ENCODE measurements around the gene ISOC1.

Gene ISOC1

GRCh38 chr5:129125819-129126218 is 31.3 kb downstream of the ISOC1 start:
- DNase-seq (ENCODE audit: low spot score) = no peak

- no peak for DNase-seq (ENCODE audit: low spot score)
Measured at GRCh38 chr5:129133553-129133952, 39.0 kb downstream of the ISOC1 start.

- DNase-seq (ENCODE audit: low spot score) = peak; percentile 7
Measured at GRCh38 chr5:129135633-129136032, 41.1 kb downstream of the ISOC1 start.

GRCh38 chr5:129137637-129138036 is 43.1 kb downstream of the ISOC1 start:
- DNase-seq (ENCODE audit: low spot score) = no peak

GRCh38 chr5:129141078-129141477 is 46.5 kb downstream of the ISOC1 start:
- DNase-seq (ENCODE audit: low spot score) = no peak

GRCh38 chr5:129141696-129142095 is 47.1 kb downstream of the ISOC1 start:
- no peak for DNase-seq (ENCODE audit: low spot score)

- DNase-seq (ENCODE audit: low spot score) = no peak
Measured at GRCh38 chr5:129155876-129156275, 61.3 kb downstream of the ISOC1 start.

GRCh38 chr5:129161830-129162229 is 67.3 kb downstream of the ISOC1 start:
- DNase-seq (ENCODE audit: low spot score) = no peak

Data from cerebellar cortex (tissue), 1 donor.